ENCODE data around the gene RMRP. TPM values are rescaled to one million over a fixed set of nuclear protein-coding genes. Genes with fewer than 3 reads are reported as not detected.

Gene RMRP
- total and polyA plus RNA-seq, 2 experiments from 2014 or later = 6,299 TPM; not detected in 1

GRCh38 chr9:35675732-35676392 lies 18.0 kb upstream of the RMRP start:
- DNase-seq (ENCODE audit: low read depth in 1 of 2, low spot score in 1 of 2) = peak; percentile 44 to 89
- Histone ChIP-seq H3K36me3 (no peaks in the 10 kb centered on the region), H3K9me3 (ENCODE audit: low read depth) (no peaks in the 10 kb centered on the region), H3K4me3 (peak overlapping the region; percentile 23), H3K27ac (no peak overlapping the region), H3K27me3 (no peaks in the 10 kb centered on the region), H3K4me1 (ENCODE audit: low read depth) (no peaks in the 10 kb centered on the region)
- TF ChIP-seq, protein P1, sequence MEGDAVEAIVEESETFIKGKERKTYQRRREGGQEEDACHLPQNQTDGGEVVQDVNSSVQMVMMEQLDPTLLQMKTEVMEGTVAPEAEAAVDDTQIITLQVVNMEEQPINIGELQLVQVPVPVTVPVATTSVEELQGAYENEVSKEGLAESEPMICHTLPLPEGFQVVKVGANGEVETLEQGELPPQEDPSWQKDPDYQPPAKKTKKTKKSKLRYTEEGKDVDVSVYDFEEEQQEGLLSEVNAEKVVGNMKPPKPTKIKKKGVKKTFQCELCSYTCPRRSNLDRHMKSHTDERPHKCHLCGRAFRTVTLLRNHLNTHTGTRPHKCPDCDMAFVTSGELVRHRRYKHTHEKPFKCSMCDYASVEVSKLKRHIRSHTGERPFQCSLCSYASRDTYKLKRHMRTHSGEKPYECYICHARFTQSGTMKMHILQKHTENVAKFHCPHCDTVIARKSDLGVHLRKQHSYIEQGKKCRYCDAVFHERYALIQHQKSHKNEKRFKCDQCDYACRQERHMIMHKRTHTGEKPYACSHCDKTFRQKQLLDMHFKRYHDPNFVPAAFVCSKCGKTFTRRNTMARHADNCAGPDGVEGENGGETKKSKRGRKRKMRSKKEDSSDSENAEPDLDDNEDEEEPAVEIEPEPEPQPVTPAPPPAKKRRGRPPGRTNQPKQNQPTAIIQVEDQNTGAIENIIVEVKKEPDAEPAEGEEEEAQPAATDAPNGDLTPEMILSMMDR (IDR thresholded peaks at IDR 0.05; ENCODE audit: low read depth, low read length) = peak; percentile 2

GRCh38 chr9:35675204-35675603 lies 17.4 kb upstream of the RMRP start:
- peak overlapping the region; percentile 23 for H3K4me3 ChIP-seq
- no peak overlapping the region for H3K27ac ChIP-seq
- no peaks in the 10 kb centered on the region for H3K27me3 ChIP-seq
- no peaks in the 10 kb centered on the region for H3K36me3 ChIP-seq
- H3K4me1 ChIP-seq (ENCODE audit: low read depth) = no peaks in the 10 kb centered on the region
- DNase-seq (ENCODE audit: low read depth in 1 of 2, low spot score in 1 of 2) = no peak
- no peaks in the 10 kb centered on the region for H3K9me3 ChIP-seq (ENCODE audit: low read depth)
- TF ChIP-seq, protein P1 (IDR thresholded peaks at IDR 0.05; ENCODE audit: low read depth, low read length) = no peak

GRCh38 chr9:35674025-35674361 lies 16.2 kb upstream of the RMRP start:
- H3K36me3 ChIP-seq = no peaks in the 10 kb centered on the region
- no peaks in the 10 kb centered on the region for H3K27me3 ChIP-seq
- DNase-seq (ENCODE audit: low read depth in 1 of 2, low spot score in 1 of 2) = no peak
- no peak overlapping the region for H3K27ac ChIP-seq
- no peaks in the 10 kb centered on the region for H3K4me1 ChIP-seq (ENCODE audit: low read depth)
- no peak overlapping the region for H3K4me3 ChIP-seq
- no peaks in the 10 kb centered on the region for H3K9me3 ChIP-seq (ENCODE audit: low read depth)
- TF ChIP-seq, protein P1 (IDR thresholded peaks at IDR 0.05; ENCODE audit: low read depth, low read length) = no peak

DNA sequence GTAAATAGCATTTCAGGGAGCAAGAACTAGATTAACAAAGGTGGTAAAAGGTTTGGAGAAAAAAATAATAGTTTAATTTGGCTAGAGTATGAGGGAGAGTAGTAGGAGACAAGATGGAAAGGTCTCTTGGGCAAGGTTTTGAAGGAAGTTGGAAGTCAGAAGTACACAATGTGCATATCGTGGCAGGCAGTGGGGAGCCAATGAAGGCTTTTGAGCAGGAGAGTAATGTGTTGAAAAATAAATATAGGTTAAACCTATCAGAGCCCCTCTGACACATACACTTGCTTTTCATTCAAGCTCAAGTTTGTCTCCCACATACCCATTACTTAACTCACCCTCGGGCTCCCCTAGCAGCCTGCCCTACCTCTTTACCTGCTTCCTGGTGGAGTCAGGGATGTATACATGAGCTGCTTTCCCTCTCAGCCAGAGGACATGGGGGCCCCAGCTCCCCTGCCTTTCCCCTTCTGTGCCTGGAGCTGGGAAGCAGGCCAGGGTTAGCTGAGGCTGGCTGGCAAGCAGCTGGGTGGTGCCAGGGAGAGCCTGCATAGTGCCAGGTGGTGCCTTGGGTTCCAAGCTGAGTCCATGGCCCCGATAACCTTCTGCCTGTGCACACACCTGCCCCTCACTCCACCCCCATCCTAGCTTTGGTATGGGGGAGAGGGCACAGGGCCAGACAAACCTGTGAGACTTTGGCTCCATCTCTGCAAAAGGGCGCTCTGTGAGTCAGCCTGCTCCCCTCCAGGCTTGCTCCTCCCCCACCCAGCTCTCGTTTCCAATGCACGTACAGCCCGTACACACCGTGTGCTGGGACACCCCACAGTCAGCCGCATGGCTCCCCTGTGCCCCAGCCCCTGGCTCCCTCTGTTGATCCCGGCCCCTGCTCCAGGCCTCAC lies 15.6 kb upstream of the RMRP start, which contains the start of gene CA9:
CA9 (plus strand) TSS at position 797 of the 893 bp plus-strand sequence; CDS start at position 829, 32 bp downstream.
- H3K4me3 ChIP-seq = no peak within 1 kb of the TSS
- H3K27ac ChIP-seq = no peak within 1 kb of the TSS
- H3K4me1 ChIP-seq (ENCODE audit: low read depth) = no peaks in the 10 kb centered on the region
- no peaks in the 10 kb centered on the region for H3K9me3 ChIP-seq (ENCODE audit: low read depth)
- H3K27me3 ChIP-seq = no peaks in the 10 kb centered on the region
- H3K36me3 ChIP-seq = no peaks in the 10 kb centered on the region
- TF ChIP-seq, protein P1 (IDR thresholded peaks at IDR 0.05; ENCODE audit: low read depth, low read length) = no peak
- no peak for DNase-seq (ENCODE audit: low read depth in 1 of 2, low spot score in 1 of 2)

DNA sequence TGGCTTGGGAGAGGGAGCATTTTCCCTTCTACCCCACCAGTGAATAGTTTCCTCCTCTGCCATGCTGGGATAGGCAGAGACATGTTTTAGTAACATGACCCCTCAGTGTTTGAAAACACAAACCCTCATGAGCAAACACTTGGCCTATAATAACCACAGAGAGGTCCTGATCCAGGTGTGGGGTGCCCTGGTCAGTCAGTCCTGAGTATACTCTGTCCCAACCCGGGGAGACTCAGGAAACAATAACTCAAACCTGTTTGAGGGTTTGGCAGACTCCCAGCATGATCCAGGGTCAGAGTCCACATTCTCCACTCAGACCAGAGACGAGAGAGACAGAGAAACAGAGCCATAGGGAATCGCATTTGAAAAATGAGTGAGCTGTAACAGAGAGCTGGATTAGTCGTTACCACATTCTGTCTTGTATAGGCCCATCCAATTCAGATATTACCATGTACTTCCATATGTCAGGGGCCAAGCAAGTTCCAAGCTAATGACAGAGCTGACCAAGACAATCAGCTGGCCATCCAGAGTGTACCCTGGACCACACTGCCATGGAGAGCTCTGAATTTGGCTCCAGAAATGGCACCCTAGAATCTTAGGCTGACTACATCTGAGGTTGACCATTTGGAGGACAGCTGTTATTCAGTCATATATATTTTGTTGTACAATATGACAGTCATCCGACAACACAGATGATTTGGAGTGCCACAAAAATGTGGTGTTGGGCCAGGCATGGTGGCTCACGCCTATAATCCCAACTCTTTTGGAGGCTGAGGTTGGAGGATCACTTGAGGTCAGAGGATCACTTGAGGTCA lies 11.7 kb upstream of the RMRP start:
- no peak overlapping the region for H3K27ac ChIP-seq
- H3K9me3 ChIP-seq (ENCODE audit: low read depth) = no peaks in the 10 kb centered on the region
- H3K4me1 ChIP-seq (ENCODE audit: low read depth) = no peaks in the 10 kb centered on the region
- H3K4me3 ChIP-seq = no peak overlapping the region
- no peaks in the 10 kb centered on the region for H3K27me3 ChIP-seq
- H3K36me3 ChIP-seq = no peaks in the 10 kb centered on the region
- TF ChIP-seq, protein P1 (IDR thresholded peaks at IDR 0.05; ENCODE audit: low read depth, low read length) = no peak
- DNase-seq (ENCODE audit: low read depth in 1 of 2, low spot score in 1 of 2) = no peak
